UCSD-AML1 (cell line): ENCODE results near the gene NUP85.
"Not testable (repeated sequence)": the region's sequence is repeated elsewhere in the genome, so short reads cannot be mapped to it uniquely, and the experiment has no call there.

Experiments used
- DNase-seq: peaks from one replicate; lab custom pipeline; 2025; ENCODE audit not compliant: unreplicated experiment; lab: John Stamatoyannopoulos, UW

NUP85 gene

GRCh38 chr17:75199886-75200618 is 5.4 kb upstream of the NUP85 start:
- DNase-seq: no peak

- no peak for DNase-seq
Measured at GRCh38 chr17:75205793-75206163, 299 bp downstream of the NUP85 start.

- DNase-seq: not testable (repeated sequence)
Measured at GRCh38 chr17:75207050-75207407, 1.6 kb downstream of the NUP85 start.

DNA sequence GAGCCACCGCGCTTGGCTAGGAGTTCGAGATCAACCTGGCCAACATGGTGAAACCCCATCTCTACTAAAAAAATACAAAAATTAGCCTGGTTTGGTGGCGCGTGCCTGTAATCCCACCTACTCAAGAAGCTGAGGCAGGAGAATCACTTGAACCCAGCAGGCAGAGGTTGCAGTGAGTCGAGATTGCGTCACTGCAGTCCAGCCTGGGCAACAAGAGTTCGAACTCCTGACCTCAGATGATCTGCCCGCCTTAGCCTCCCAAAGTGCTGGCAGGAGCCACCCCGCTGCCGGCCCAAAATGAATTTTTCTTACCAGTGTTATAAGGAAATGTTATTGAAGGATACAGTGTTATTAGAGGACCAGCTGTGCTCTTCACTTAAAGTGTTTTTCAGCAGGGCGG is 2.3 kb downstream of the NUP85 start:
- no peak for DNase-seq

DNA sequence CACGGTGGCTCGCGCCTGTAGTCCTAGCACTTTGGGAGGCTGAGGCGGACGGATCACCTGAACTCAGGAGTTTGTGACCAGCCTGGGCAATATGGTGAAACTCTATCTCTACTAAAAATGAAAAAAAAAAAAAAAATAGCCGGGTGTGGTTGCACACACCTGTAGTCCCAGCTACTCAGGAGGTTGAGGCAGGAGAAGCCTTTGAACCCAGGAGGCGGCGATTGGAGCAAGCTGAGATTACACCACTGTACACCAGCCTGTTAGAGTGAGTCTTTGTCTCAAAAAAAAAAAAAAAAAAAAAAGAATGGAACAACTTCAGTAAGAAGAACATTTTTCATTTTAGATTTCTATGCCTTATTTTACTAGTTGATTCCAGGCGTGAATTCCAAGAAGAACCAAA is 2.7 kb downstream of the NUP85 start:
- DNase-seq: no peak

GRCh38 chr17:75209061-75209460 is 3.6 kb downstream of the NUP85 start:
- DNase-seq: no peak

DNA sequence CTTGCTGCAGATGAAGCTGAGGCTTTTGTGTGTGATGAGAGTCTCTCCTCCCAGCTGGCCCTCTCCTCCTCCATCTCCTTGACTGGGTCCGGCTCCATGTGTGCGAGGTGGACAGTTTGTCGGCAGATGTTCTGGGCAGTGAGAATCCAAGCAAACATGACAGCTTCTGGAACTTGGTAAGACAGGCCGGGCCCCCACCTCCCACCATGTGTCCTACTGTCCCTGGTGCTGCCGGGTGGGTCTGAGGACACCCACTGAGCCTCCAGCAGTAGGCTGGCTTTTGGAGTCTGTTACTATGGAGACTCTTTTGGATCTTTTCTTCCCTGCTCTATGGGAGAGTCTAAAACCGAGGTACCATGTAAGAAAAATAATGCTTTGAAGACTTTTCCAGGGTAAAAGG is 12.7 kb downstream of the NUP85 start:
- no peak for DNase-seq

DNA sequence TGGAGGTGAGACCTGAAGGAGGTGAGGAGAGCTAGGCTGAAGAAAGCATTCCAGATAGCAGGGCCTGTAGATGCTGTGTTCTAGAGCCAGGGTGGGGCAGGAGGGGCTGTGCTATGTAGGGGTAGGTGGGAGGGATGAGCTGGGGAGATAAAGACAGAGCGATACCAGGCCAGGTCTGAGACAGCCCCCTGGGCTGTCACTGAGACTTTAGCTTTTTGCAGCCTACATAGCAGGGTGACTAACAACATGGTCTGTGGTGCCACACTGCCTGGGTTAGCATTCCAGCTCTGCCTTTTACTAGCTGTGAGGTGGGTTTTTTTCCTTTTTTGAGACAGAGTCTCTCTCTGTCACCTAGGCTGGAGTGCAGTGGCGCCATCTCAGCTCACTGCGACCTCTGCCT is 14.3 kb downstream of the NUP85 start:
- no peak for DNase-seq

- DNase-seq: no peak
Measured at GRCh38 chr17:75225016-75225415, 19.5 kb downstream of the NUP85 start.

- DNase-seq: no peak
Measured at GRCh38 chr17:75227729-75228128, 22.2 kb downstream of the NUP85 start.

GRCh38 chr17:75228305-75228704 is 22.8 kb downstream of the NUP85 start:
- no peak for DNase-seq

- peak; percentile 19 for DNase-seq
Measured at GRCh38 chr17:75228847-75229246, 23.4 kb downstream of the NUP85 start.

DNA sequence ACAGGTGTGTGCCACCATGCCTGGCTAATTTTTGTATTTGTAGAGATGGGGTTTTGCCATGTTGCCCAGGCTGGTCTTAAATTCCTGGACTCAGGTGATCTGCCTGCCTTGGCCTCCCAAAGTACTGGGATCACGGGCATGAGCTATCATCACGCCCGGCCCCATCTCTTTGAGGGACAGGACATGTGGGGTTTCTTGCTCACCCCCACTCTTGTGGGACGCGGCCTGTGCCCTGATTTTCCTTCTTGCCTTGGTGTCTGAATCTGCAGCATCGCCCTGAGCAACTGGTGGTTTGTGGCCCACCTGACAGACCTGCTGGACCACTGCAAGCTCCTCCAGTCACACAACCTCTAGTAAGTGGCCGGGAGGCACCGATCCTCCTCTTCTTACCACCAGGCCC is 25.6 kb downstream of the NUP85 start:
- no peak for DNase-seq

DNA sequence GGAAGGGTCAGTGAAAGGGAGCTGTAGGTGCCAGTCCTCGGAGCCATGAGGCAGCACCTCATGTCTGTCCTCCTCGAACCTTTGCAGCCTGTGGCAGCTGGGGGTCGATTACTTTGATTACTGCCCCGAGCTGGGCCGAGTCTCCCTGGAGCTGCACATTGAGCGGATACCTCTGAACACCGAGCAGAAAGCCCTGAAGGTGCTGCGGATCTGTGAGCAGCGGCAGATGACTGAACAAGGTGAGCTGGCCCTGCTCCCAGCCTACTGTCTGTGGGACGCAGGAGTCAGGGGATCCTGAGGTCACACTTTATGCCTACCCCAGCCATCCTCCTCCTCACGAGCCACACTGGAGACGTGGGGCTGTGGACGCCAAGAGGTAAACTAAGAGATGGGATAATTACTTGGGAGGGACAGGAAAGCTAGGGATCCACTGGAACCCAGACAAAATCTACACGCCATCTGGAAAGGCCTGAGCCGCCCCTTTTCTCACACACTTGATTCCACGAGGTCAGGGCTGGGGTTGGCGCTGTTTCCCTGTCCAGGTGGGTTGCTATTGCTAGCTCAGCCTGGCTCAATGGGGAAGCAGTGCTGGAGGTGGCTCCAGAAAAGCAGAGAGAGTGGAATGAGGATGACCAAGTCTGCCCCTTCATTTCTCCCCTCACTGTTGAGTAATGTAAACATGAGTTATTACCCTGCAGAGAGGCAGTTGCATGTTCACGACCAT is 26.4 kb downstream of the NUP85 start:
- no peak for DNase-seq

DNA sequence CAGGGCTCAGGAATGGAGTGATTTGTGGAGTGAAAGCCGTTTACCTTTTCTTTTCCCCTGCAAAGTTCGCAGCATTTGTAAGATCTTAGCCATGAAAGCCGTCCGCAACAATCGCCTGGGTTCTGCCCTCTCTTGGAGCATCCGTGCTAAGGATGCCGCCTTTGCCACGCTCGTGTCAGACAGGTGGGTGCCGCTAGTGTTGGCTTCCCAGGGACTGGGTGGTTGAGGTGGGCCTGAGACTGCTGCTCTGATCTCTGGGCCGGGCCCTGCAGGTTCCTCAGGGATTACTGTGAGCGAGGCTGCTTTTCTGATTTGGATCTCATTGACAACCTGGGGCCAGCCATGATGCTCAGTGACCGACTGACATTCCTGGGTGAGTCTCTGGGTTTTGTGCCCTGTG is 27.3 kb downstream of the NUP85 start:
- DNase-seq: no peak

DNA sequence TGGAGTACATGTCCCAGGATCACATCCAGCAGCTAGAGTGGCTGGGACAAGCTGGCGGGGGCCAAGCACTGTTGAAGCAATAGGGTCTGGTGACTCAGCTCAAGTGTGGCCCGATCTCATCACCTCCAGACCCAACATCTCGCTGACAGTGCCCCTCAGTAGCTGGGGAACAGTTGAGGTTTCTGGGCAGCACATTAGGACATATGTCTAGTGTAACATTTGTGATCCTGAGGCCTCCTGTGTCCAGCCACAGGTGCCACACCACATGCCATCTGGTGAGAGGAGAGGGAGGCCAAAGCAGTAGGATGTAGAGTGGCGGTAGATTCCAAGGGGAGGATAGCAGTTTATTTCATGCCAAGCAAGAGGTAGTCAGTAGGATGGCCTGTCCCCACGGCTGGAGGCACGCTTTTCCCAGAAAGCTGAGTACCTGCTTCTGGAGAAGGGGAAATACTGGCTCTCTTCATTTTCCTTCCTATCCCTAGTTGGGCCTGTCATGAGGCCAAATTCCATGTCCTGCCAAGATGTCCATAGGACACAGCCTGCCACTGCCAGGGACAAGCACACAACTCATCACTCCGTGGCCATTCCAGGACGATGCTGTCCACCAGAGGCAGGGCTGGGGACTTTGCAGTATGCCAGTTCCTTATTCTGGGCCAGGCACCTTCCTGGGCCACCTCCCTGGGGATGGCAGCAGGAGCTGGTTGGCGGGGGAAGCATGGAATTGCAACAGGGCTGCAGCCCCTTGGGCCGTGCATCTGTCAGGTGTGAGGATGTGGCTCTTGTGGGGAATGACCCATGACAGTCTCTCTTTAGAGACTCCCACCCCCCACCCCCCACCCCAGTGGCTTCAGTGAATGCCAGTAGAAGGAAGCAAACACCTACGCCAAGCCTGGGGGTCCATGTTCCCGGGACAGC is 31.9 kb downstream of the NUP85 start:
- no peak for DNase-seq

DNA sequence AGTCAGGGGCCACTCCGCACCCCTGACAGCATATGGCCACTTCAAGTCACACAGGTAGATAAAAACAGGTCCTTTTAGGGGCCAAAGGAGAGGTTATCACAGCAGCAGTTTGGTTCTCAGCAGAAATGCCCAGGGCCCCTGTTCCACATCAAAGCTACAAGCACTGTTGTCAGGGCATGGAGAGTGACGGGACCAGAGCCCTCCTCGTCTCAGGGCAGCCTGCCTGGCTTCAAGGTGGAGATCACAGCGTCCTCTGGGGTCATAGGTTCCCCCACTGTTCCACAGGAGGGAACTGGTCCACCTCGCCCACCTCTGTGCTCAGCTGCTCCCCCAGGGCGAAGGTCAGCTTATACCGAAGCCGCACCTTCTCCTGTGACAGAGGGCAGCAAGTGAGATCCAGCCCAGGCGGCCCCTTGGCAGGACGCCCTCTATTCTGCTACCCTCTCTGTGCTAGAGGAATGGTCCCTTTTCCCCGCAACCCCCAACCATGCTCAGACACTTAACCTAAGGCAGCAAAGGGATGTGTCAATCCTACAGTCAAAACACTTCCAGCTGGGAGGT is 32.6 kb downstream of the NUP85 start:
- DNase-seq: no peak

DNA sequence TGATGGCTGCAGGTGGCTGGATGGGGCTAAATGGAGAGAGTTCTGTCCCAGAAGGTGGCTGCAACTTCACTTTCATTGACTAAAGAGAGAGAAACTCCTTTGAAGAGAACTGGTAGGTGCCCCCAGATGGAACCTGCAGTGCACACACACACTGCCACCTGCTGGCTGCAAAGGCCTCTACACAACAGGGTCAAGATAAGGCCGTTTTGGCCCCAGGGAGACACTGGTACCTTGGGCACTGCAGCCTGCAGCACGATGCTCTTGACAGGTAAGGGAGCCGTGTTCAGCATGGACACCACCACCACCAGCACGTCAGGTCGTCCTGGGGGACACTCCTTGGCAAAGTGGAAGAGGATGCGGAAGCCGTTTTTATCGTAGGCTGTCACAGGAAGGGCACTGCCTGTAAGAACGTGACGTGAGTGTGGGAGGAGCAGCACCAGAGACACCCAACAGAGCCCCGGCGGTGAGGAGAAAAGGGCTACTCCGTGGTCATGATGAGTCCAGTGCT is 33.3 kb downstream of the NUP85 start:
- peak; percentile 45 for DNase-seq

GRCh38 chr17:75239214-75239613 is 33.7 kb downstream of the NUP85 start:
- DNase-seq: no peak

DNA sequence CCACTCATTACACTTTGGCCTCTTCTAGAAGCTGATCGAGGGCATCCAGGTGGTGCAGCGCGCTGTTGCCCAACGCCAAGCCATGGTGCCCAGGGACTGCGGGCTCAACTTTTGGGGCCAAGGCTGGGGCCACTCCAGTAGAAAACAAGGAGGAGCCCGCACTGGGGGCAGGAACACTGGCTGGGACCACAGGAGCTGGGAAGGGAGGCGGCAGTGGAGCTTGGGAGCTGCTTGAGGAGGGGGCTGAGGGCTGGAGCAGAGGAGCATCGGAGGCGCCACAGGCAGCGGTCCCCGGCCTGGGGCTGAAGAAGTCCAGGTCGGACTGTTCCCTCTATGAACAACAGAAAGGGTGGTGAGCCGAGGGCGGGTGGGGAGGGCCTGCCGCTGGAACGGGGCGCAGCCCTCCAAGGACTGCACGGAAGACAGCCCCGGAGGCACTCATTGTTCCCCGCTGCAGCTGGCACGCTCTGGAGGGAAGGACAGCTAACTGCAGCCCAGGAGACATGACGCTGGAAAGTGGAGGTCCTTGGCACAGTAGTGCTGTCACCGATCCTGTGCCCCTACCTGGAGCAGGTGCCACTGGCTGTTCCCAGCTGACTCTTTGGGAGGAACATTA is 34.4 kb downstream of the NUP85 start:
- DNase-seq: no peak
